ENCODE measurements around the gene CACNB2. TPM values are rescaled to one million over a fixed set of nuclear protein-coding genes. Genes with fewer than 3 reads are reported as not detected.
"Not testable (repeated sequence)": the region's sequence is repeated elsewhere in the genome, so short reads cannot be mapped to it uniquely, and the experiment has no call there.

The CACNB2 gene
- total and polyA plus RNA-seq, 2 donors (not counting 3 experiments of a cell fraction or from before 2014, with no cell fraction given) = not detected

- DNase-seq (ENCODE audit: low read depth, low spot score); H3K27ac ChIP-seq (ENCODE audit: insufficient read depth, low read depth, low read length); H3K27me3 ChIP-seq (ENCODE audit: control insufficient read depth in 2 of 2, insufficient read depth in 2 of 2, low read length in 2 of 2); POLR2A ChIA-PET; CTCF ChIA-PET; H4K20me1 ChIP-seq (replicated peaks; ENCODE audit: control insufficient read depth, extremely low read depth, insufficient read depth, low read length); H3K9me1 ChIP-seq (replicated peaks; ENCODE audit: control insufficient read depth, extremely low read depth, insufficient read depth, low read length); H3K79me2 ChIP-seq (ENCODE audit: control insufficient read depth, insufficient read depth, low read length); intact Hi-C loops (cut with micrococcal nuclease); FAIRE-seq; H3K4me2 ChIP-seq (ENCODE audit: insufficient read depth, low read length); H2AFZ ChIP-seq (ENCODE audit: low read depth, low read length); H3K4me3 ChIP-seq (replicated peaks in 1 of 3; ENCODE audit: insufficient read depth in 1 of 3, low read depth in 1 of 3, low read length in 3 of 3); dilution Hi-C loops (cut with MboI; ENCODE audit: extremely low pct_ligation_motif_present, low sequenced_read_pairs); BruUV-seq (replicated peaks); H3K36me3 ChIP-seq (ENCODE audit: control insufficient read depth in 2 of 2, extremely low read depth in 1 of 2, insufficient read depth in 2 of 2, low read length in 2 of 2); H3K4me1 ChIP-seq (ENCODE audit: control insufficient read depth, extremely low read depth, insufficient read depth, low read length); H3K9me3 ChIP-seq (replicated peaks; ENCODE audit: control insufficient read depth, insufficient read depth, low read length); H3K9ac ChIP-seq (replicated peaks; ENCODE audit: extremely low read depth, insufficient read depth, low read length): not testable (repeated sequence)
Observed at GRCh38 chr10:18445635-18446034, 305.4 kb downstream of the CACNB2 start.

DNA sequence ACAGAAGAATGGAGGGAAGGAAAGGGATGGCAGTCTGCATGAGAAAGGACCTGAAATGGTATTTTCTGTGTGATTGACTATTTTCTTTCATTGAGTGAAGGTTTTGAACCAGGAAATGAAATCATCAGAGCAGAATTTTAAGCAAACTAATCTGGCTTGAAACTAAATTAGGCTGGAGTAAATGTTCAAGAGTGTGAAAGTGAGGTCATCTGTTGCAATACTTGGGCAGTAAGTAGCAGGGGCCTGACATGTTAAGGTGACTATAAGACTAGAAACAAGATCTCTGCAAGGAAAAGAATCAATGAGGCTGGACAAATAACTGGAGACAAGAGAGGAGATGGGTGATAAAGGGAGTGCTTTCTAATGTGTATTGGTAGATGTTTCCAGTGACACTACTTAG is 306.0 kb downstream of the CACNB2 start:
- DNase-seq (ENCODE audit: low read depth, low spot score) = no peak
- no peaks in the 10 kb centered on the region for H3K9me3 ChIP-seq (replicated peaks; ENCODE audit: control insufficient read depth, insufficient read depth, low read length)
- H3K36me3 ChIP-seq (ENCODE audit: control insufficient read depth in 2 of 2, extremely low read depth in 1 of 2, insufficient read depth in 2 of 2, low read length in 2 of 2) = no peaks in the 10 kb centered on the region
- BruUV-seq (replicated peaks) = no TSS peak
- intact Hi-C loops (cut with micrococcal nuclease) = no loop called here
- ChIA-PET POLR2A (no interaction called here), CTCF (no interaction called here)
- dilution Hi-C loops (cut with MboI; ENCODE audit: extremely low pct_ligation_motif_present, low sequenced_read_pairs) = no loop called here
- TF ChIP-seq EZH2 (IDR thresholded peaks at IDR 0.05; ENCODE audit: borderline replicate concordance, low read depth, low read length, severe bottlenecking) (no peak), POLR2A (IDR thresholded peaks at IDR 0.05; ENCODE audit: low read depth, low read length) (no peak), CTCF (IDR thresholded peaks at IDR 0.05; ENCODE audit: extremely low read depth in 1 of 2, insufficient read depth in 1 of 2, low read depth in 1 of 2, low read length in 2 of 2) (no peak), FOS (IDR thresholded peaks at IDR 0.05; ENCODE audit: borderline replicate concordance, insufficient read depth, low read length) (no peak), POLR2AphosphoS5 (IDR thresholded peaks at IDR 0.05; ENCODE audit: insufficient read depth, low read depth, low read length) (no peak), JUN (IDR thresholded peaks at IDR 0.05; ENCODE audit: borderline replicate concordance, insufficient read depth, insufficient read length, low read depth) (no peak), GATA2 (IDR thresholded peaks at IDR 0.05; ENCODE audit: insufficient read depth, insufficient read length, low read depth, low read length) (no peak), MYC (IDR thresholded peaks at IDR 0.05; ENCODE audit: low read depth, low read length) (no peak)
- TF ChIP-seq, protein P1, sequence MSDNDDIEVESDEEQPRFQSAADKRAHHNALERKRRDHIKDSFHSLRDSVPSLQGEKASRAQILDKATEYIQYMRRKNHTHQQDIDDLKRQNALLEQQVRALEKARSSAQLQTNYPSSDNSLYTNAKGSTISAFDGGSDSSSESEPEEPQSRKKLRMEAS (IDR thresholded peaks at IDR 0.05; ENCODE audit: insufficient read depth, insufficient read length) = no peak
- H3K4me1 ChIP-seq (ENCODE audit: control insufficient read depth, extremely low read depth, insufficient read depth, low read length) = no peaks in the 10 kb centered on the region
- no peaks in the 10 kb centered on the region for H3K9me1 ChIP-seq (replicated peaks; ENCODE audit: control insufficient read depth, extremely low read depth, insufficient read depth, low read length)
- H2AFZ ChIP-seq (ENCODE audit: low read depth, low read length) = no peak overlapping the region
- no peak overlapping the region for H3K4me3 ChIP-seq (replicated peaks in 1 of 3; ENCODE audit: insufficient read depth in 1 of 3, low read depth in 1 of 3, low read length in 3 of 3)
- no peak overlapping the region for H3K4me2 ChIP-seq (ENCODE audit: insufficient read depth, low read length)
- no peak for FAIRE-seq
- H4K20me1 ChIP-seq (replicated peaks; ENCODE audit: control insufficient read depth, extremely low read depth, insufficient read depth, low read length) = no peaks in the 10 kb centered on the region
- H3K27ac ChIP-seq (ENCODE audit: insufficient read depth, low read depth, low read length) = no peak overlapping the region
- no peaks in the 10 kb centered on the region for H3K79me2 ChIP-seq (ENCODE audit: control insufficient read depth, insufficient read depth, low read length)
- no peak overlapping the region for H3K9ac ChIP-seq (replicated peaks; ENCODE audit: extremely low read depth, insufficient read depth, low read length)
- no peaks in the 10 kb centered on the region for H3K27me3 ChIP-seq (ENCODE audit: control insufficient read depth in 2 of 2, insufficient read depth in 2 of 2, low read length in 2 of 2)

Measured in endothelial cell of umbilical vein (primary cell).